HepG2 (cell line): ENCODE data around the gene IGFALS. TPM values are rescaled to one million over a fixed set of nuclear protein-coding genes. Genes with fewer than 3 reads are reported as not detected.

Experiments
- ATAC-seq: fragments of 200-7000 bp; cut with Tn5 transposase; 3 replicates; pipeline ENCODE4 v1.9.1; 2020; ENCODE audit warnings: mild to moderate bottlenecking, moderate library complexity
- BruUV-seq: library from RNA; stranded (reverse); fragments of 400-500 nt; replicated peaks from 2 replicates; lab custom pipeline; 2021; lab: Mats Ljungman, UMichigan
- CTCF ChIA-PET: fragments of 300-600 bp; formaldehyde crosslinking; extraction: SDS; loops from one replicate; lab custom pipeline; 2021; ENCODE audit warnings: low total read pairs, inconsistent platforms, low intra/inter-chr PET ratio; lab: Yijun Ruan, JAX
- POLR2A ChIA-PET: fragments of 350-600 bp; sonication (Branson Sonifier 250); formaldehyde crosslinking; loops from one replicate; lab custom pipeline; 2020; ENCODE audit warnings: antibody characterized with exemption, inconsistent platforms; lab: Yijun Ruan, JAX
- DNase-seq: peaks from one replicate; pipeline ENCODE4 v3.0.0-alpha.2; 2015; ENCODE audit warnings: low spot score
- FAIRE-seq: peaks from 3 replicates; lab custom pipeline; 2011; peaks lifted over from hg19 to GRCh38; lab: Jason Lieb, UNC
- H2AFZ ChIP-seq: one replicate; pipeline ENCODE4 v1.6.1; 2011; ENCODE audit warnings: low read length, inconsistent platforms
- H3K27ac ChIP-seq: fragments of 300-600 bp; 3 replicates; pipeline ENCODE4 v1.8.0; 2011; ENCODE audit warnings: mixed run types, mild to moderate bottlenecking, mixed read lengths, low read length, inconsistent platforms; ENCODE audit not compliant: insufficient read depth; ENCODE audit errors: extremely low read length
- H3K27me3 ChIP-seq, 2 experiments: fragments of 200-600 bp in 1 of 2; 2 replicates in 1 of 2; 3 replicates in 1 of 2; pipeline versions ENCODE4 v1.6.0 to v1.8.0; 2011; ENCODE audit warnings: low read length in 2 of 2, mild to moderate bottlenecking in 2 of 2, moderate library complexity in 2 of 2, inconsistent platforms in 1 of 2; ENCODE audit not compliant: insufficient read depth in 2 of 2, control insufficient read depth in 1 of 2
- H3K36me3 ChIP-seq, 2 experiments: fragments of 200-600 bp in 1 of 2; replicated peaks in 1 of 2; 2 replicates in 1 of 2; 3 replicates in 1 of 2; pipeline versions ENCODE4 v1.5.1 to v1.8.0; 2011; ENCODE audit warnings: low read length in 2 of 2, inconsistent platforms in 1 of 2; ENCODE audit not compliant: insufficient read depth in 2 of 2, control insufficient read depth in 1 of 2
- H3K4me1 ChIP-seq: 2 replicates; pipeline ENCODE4 v1.5.1; 2012; ENCODE audit warnings: low read length, inconsistent platforms; ENCODE audit not compliant: insufficient read depth
- H3K4me2 ChIP-seq: 2 replicates; pipeline ENCODE4 v1.6.0; 2011; ENCODE audit warnings: low read depth, low read length, inconsistent platforms
- H3K4me3 ChIP-seq, 3 experiments: fragments of 200-600 bp in 1 of 3; sonication (generic), shearing (Covaris generic) in 1 of 3; replicated peaks in 1 of 3; 2 replicates each; pipeline ENCODE4 v1.5.1; 2011 to 2016; ENCODE audit warnings: low read length in 3 of 3, inconsistent platforms in 2 of 3, low read depth in 2 of 3, mild to moderate bottlenecking in 2 of 3, control low read depth in 1 of 3, mixed read lengths in 1 of 3; ENCODE audit not compliant: insufficient read depth in 1 of 3
- H3K79me2 ChIP-seq: one replicate; pipeline ENCODE4 v1.6.1; 2011; ENCODE audit warnings: low read length, inconsistent platforms; ENCODE audit not compliant: insufficient read depth
- H3K9ac ChIP-seq: 2 replicates; pipeline ENCODE4 v1.6.0; 2011; ENCODE audit warnings: mild to moderate bottlenecking, low read depth, low read length, inconsistent platforms; ENCODE audit not compliant: insufficient read depth
- H3K9me3 ChIP-seq: 2 replicates; pipeline ENCODE4 v1.5.1; 2012; ENCODE audit warnings: mild to moderate bottlenecking, low read length
- H4K20me1 ChIP-seq: 2 replicates; pipeline ENCODE4 v1.6.0; 2011; ENCODE audit warnings: inconsistent platforms, mild to moderate bottlenecking, low read length, moderate library complexity; ENCODE audit not compliant: insufficient read depth
- ADNP ChIP-seq: sonication (generic); formaldehyde crosslinking; IDR thresholded peaks from 2 replicates; pipeline ENCODE4 v1.4.0; 2020; ENCODE audit warnings: missing genetic modification reagents
- AGO2 ChIP-seq: fragments of 200-400 bp; formaldehyde crosslinking; optimal IDR thresholded peaks from 2 replicates; pipeline ENCODE3; 2017; ENCODE audit warnings: mild to moderate bottlenecking, low read depth, low read length, moderate library complexity
- GATAD1 ChIP-seq: IDR thresholded peaks from 2 replicates; pipeline ENCODE4 v1.6.1; 2016; ENCODE audit warnings: missing genetic modification reagents, missing compliant biosample characterization
- MTA1 ChIP-seq: sonication (generic); formaldehyde crosslinking; IDR thresholded peaks from 2 replicates; pipeline ENCODE4 v1.4.0; 2020; ENCODE audit warnings: missing genetic modification reagents, mild to moderate bottlenecking, borderline replicate concordance
- NRL ChIP-seq: sonication (generic); formaldehyde crosslinking; IDR thresholded peaks from 2 replicates; pipeline ENCODE4 v1.5.0; 2020; ENCODE audit warnings: missing genetic modification reagents, mild to moderate bottlenecking, moderate library complexity, borderline replicate concordance
- PRDM4 ChIP-seq: sonication (generic); formaldehyde crosslinking; IDR thresholded peaks from 2 replicates; pipeline ENCODE4 v1.9.0; 2021; ENCODE audit warnings: missing genetic modification reagents, borderline replicate concordance
- THAP11 ChIP-seq: IDR thresholded peaks from 2 replicates; pipeline ENCODE4 v1.6.1; 2016; ENCODE audit warnings: missing biosample characterization, missing genetic modification reagents
- THRA ChIP-seq: sonication (generic); formaldehyde crosslinking; IDR thresholded peaks from 2 replicates; pipeline ENCODE4 v1.4.0; 2020; ENCODE audit warnings: missing genetic modification reagents, borderline replicate concordance
- ZBTB49 ChIP-seq: sonication (generic); formaldehyde crosslinking; IDR thresholded peaks from 2 replicates; pipeline ENCODE4 v1.4.0; 2020; ENCODE audit warnings: missing genetic modification reagents, borderline replicate concordance
- ZNF280D ChIP-seq: sonication (generic); formaldehyde crosslinking; IDR thresholded peaks from 2 replicates; pipeline ENCODE4 v1.5.1; 2020; ENCODE audit warnings: mild to moderate bottlenecking, missing genetic modification reagents
- WGBS: methylation state at CpG from one replicate; pipeline ENCODE4 v1.1.6; 2017; ENCODE audit warnings: low lambda C conversion rate; 5-methylcytosine and 5-hydroxymethylcytosine counted together
- in situ Hi-C: cut with HindIII; loops from 2 replicates; pipeline ENCODE4 v1.10.0; 2017; ENCODE audit warnings: low pct_unique_long_range_greater_than_20kb; ENCODE audit not compliant: extremely low pct_ligation_motif_present
- intact Hi-C: fragments of 100-400 bp; cut with micrococcal nuclease; formaldehyde crosslinking; loops from one replicate; pipeline ENCODE4 v1.10.0; 2022; ENCODE audit not compliant: unreplicated experiment
- polyA plus RNA-seq, 8 experiments: library from polyadenylated mRNA; depleted of rRNA in 3 of 8; stranded (reverse) in 7 of 8; unstranded in 1 of 8; fragments of >200 nt; fragmentation: Illumina TruSeq in 4 of 8; extraction: Trizol in 4 of 8; gene quantifications; 2 replicates each; pipeline versions ENCODE4 v1.2.1 to v1.2.3, GENCODE V29; 2011 to 2016; ENCODE audit warnings: low read depth in 4 of 8, missing spikeins in 1 of 8, mixed read lengths in 1 of 8; ENCODE audit not compliant: insufficient read depth in 1 of 8
- total RNA-seq, 5 experiments: library from RNA; depleted of rRNA; stranded (reverse); fragments of >200 nt; fragmentation: Illumina TruSeq; extraction: Trizol; gene quantifications; 2 replicates each; pipeline ENCODE4 v1.2.3, GENCODE V29; 2016; ENCODE audit warnings: low read depth in 1 of 5

IGFALS gene
- total and polyA plus RNA-seq, 2 of the 13 experiments (the other 11 are each of a cell fraction or from before 2014, with no cell fraction given) = 0.34 to 2.4 TPM

- TF ChIP-seq ZNF280D (CRISPR knock-in tag) (no peak), PRDM4 (CRISPR knock-in tag) (no peak)
- TF ChIP-seq, all 625 proteins: peak for 0
Measured at GRCh38 chr16:1815461-1815860, 22.0 kb upstream of the IGFALS start (continued).

GRCh38 chr16:1812732-1813163 is 19.2 kb upstream of the IGFALS start:
- ATAC-seq (peak; percentile 93), DNase-seq (peak; percentile 70)
- no peak overlapping the region for H2AFZ ChIP-seq
- TF ChIP-seq THRA (0 out of 2 replicates have a peak, but pooled peaks have one; percentile 28), GATAD1 (CRISPR knock-in tag) (peak; percentile 57), THAP11 (CRISPR knock-in tag) (peak; percentile 20; the same call in 1 of the 2 replicates), NRL (CRISPR knock-in tag) (peak; percentile 72), MTA1 (CRISPR knock-in tag) (peak; percentile 34; the same call in 1 of the 2 replicates), ZBTB49 (CRISPR knock-in tag) (no peak), ADNP (CRISPR knock-in tag) (no peak), AGO2 (peak; percentile 32)

More at GRCh38 chr16:1812732-1813163, 19.2 kb upstream of the IGFALS start:
- no TSS peak for BruUV-seq
- Histone ChIP-seq H3K79me2 (no peaks in the 10 kb centered on the region), H3K27ac (no peak overlapping the region), H3K9ac (no peak overlapping the region), H3K36me3 (peaks cover 12 to 34% of the 10 kb centered on the region in 2 experiments; a peak in 4 of 5 replicates), H3K4me2 (peak overlapping the region; percentile 34; the same call in 1 of the 2 replicates), H3K4me1 (peaks cover 10% of the 10 kb centered on the region), H4K20me1 (peaks cover 5% of the 10 kb centered on the region; the same call in 1 of the 2 replicates), H3K4me3 (no peak overlapping the region), H3K9me3 (no peaks in the 10 kb centered on the region), H3K27me3 (no peaks in the 10 kb centered on the region)
- in situ Hi-C loops = no loop called here
- POLR2A ChIA-PET = interaction anchor here (1.0 to 2.9 kb wide), 4 partner anchors 12 to 30 kb away, joined by 3 to 11 read pairs (median 4); partner anchors contain the start of genes NUBP2 and SPSB3
- 38% methylated on average over 12 of the region's 17 CpGs for WGBS
- intact Hi-C loops = loop anchor here (1.0 to 5.0 kb wide), 3 partner anchors 18 to 40 kb away; partner anchors contain the start of genes EME2, MRPS34, NME3 and NUBP2
- CTCF ChIA-PET = interaction anchor here (0.6 to 1.8 kb wide), 6 partner anchors 11 to 120 kb away, joined by 3 to 11 read pairs (median 8); partner anchors contain the start of genes EME2, IGFALS, MRPS34 and NUBP2
- FAIRE-seq = peak; percentile 42
